ENCODE data around the gene CTIF.

The CTIF gene

DNA sequence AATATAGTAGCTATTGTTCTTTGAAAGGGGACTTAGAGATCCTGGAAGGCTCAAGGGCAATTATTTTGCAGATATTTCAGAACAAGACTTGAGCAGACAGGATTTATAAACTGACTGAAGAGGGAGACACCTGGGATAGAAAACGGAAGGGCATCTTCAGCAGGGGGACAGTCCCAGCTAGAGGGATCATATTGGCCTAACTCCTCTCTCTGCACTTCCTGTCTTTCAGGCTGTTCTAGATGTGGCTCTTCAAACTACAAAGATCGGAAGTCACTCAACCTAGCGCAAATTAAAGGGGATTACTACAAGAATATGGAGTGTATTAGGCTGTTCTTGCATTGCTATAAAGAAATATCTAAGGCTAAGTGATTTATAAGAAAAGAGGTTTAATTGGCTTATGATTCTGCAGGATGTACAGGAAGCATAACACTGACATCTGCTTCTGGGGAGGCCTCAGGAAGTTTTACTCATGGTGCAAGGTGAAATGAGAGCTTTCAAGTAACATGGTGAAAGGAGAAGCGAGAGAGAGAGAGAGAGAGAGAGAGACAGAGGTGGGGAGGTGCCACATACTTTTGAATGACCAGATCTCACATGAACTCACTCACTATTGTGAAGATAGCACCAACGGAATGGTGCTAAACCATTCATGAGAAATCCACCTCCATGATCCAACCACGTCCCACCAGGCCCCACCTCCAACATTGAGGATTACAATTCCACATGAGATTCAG lies 5.3 kb upstream of the CTIF start:
- TF ChIP-seq, protein P1, sequence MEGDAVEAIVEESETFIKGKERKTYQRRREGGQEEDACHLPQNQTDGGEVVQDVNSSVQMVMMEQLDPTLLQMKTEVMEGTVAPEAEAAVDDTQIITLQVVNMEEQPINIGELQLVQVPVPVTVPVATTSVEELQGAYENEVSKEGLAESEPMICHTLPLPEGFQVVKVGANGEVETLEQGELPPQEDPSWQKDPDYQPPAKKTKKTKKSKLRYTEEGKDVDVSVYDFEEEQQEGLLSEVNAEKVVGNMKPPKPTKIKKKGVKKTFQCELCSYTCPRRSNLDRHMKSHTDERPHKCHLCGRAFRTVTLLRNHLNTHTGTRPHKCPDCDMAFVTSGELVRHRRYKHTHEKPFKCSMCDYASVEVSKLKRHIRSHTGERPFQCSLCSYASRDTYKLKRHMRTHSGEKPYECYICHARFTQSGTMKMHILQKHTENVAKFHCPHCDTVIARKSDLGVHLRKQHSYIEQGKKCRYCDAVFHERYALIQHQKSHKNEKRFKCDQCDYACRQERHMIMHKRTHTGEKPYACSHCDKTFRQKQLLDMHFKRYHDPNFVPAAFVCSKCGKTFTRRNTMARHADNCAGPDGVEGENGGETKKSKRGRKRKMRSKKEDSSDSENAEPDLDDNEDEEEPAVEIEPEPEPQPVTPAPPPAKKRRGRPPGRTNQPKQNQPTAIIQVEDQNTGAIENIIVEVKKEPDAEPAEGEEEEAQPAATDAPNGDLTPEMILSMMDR (IDR thresholded peaks at IDR 0.05; ENCODE audit: insufficient read depth, low read depth, low read length, missing control alignments): no peak
- no peak overlapping the region for H3K4me3 ChIP-seq (ENCODE audit: low read length)
- DNase-seq (ENCODE audit: low read depth): no peak

DNA sequence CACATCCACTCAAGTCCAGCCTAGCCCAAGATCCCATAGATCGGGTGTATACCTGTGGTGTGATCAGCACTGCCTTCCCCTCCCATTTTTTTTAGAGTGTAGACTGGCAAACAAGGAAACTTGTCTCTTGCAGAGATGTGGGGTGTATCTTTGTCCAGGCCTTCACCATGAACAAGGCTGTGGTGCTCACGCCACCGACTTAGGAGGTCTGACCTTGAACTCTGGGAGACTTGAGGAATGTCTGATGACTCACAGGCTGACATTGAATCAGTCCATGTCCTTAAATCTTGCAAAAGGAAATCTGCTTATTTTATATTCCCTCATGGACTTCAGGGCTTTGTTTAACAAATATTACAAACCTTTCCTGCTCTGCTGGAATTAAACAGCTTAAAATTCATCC lies 4.5 kb upstream of the CTIF start:
- peak; percentile 21 for DNase-seq (ENCODE audit: low read depth)
- TF ChIP-seq, protein P1 (IDR thresholded peaks at IDR 0.05; ENCODE audit: insufficient read depth, low read depth, low read length, missing control alignments): no peak
- H3K4me3 ChIP-seq (ENCODE audit: low read length): no peak overlapping the region

DNA sequence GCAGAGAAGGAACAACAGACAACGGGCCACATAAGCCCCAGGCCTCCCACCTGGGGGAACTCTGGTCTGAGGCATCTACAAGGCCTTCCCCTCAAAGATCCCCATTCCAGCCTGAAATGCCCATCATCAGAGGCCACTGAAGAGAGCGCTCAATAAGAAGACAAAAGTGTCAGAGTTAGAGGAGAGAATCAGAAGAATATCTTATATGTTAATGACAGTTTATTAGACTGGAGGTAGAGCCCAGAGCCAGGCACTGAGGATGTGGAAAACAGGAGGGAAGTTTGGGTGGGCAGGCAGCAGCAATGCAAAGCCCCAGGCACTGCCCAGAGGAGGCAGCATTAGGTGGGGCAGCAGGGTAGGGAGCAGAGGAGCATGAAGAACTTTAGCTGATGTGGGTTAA lies 2.9 kb upstream of the CTIF start:
- no peak for DNase-seq (ENCODE audit: low read depth)
- TF ChIP-seq, protein P1 (IDR thresholded peaks at IDR 0.05; ENCODE audit: insufficient read depth, low read depth, low read length, missing control alignments): no peak
- H3K4me3 ChIP-seq (ENCODE audit: low read length): no peak overlapping the region

DNA sequence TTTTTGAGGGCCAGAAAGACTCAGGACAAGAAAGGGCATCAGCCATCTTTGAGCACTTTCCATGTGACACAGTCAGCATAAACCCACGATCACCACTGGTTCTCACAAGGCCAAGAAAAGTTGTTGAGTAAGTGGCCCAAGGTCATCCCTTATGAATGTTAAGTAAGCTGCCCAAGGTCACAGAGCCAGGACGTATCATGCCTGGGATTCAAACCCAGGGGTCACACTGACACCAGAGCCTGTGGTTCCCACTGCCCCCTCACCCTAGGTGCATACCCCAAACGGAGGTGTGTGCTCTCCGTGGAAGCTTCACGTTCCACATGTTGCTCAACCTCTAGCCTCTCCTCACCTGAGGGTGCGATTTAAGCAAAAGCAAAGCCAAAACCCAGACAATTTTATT lies 2.3 kb upstream of the CTIF start:
- TF ChIP-seq, protein P1 (IDR thresholded peaks at IDR 0.05; ENCODE audit: insufficient read depth, low read depth, low read length, missing control alignments): no peak
- DNase-seq (ENCODE audit: low read depth): no peak
- no peak overlapping the region for H3K4me3 ChIP-seq (ENCODE audit: low read length)

DNA sequence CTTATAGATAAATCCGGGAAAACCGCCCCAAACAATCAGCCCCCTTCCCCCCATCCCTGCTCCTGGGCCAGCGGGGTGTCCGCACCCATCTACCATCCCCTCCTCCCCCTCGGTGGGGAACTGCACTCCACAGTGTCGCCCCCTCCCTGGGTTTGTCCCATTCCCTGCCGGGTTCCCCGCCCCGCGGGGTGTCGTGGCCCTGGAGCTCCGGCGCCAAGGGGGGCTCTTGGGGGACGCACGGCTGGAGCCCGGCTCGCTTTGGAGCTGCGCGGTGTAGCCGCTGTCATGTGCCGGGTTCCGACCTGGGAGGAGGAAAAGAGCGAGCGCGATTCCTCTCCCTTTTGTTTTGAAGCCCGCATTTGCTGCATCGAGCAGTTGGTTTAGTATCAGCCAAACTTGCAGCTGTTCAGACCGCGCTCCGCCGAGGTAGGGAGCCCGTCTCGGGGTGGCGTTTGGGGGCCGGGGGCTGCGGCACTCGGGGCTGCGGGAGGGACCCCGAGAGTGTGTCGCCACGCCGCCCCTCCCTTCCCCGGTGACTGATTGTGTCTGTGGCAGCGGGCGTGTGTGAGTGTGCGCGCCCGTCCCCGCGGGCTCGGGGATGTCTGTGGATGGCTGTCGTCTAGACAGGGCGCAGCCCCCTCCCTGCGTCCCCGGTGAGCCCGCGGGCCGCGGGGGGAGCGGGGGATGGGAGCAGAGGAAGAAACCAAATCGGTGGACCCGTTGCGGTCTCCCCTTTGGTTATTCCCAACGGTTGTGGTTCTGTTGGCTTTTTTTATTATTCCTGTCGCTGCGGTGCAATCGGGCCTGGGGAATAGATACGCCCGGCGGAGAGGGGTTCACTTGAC lies 797 bp downstream of the CTIF start:
- peak; percentile 72 for DNase-seq (ENCODE audit: low read depth)
- peak overlapping the region; percentile 76 for H3K4me3 ChIP-seq (ENCODE audit: low read length)
- TF ChIP-seq, protein P1 (IDR thresholded peaks at IDR 0.05; ENCODE audit: insufficient read depth, low read depth, low read length, missing control alignments): no peak

DNA sequence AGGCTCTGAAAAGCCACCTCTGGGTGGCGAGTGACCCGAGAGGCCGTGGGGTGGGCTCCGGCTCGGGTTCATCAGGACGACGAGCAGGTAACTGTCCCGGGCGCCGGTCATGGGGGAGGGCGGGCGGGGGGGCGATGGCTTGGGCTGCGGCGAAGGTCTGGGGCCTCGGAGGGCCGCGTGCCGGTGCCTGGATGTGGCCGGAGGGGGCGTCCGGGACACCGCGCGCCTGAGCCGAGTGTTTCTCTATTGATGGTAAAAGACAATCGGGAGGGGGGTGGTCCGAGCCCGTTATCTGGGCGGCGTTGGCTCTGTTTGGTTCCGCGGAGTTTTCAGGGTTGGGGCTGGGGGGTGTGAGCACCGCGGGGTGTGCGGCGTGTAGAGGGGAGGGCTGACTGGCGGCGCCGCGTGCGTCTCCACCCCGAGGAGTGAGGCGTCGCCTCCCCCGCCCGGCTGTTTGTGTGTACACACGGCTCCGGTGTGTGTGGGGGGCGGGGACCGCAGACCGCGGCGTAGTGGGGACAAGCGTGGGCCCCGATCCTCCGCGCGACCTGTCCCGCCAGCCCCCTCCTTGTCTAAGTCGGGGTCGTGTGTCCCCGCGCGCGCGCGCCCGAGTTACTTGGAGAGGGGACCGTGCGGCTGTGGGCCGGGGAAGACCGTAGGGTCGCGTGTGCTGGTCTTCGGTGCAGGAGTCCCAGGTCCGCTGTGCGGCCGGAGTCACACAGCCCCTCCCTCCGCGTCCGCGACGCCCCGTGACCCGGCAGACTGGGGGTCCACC lies 1.6 kb downstream of the CTIF start:
- peak overlapping the region; percentile 76 for H3K4me3 ChIP-seq (ENCODE audit: low read length)
- TF ChIP-seq, protein P1 (IDR thresholded peaks at IDR 0.05; ENCODE audit: insufficient read depth, low read depth, low read length, missing control alignments): no peak

More for the DNA sequence above, 1.6 kb downstream of the CTIF start:
- peak; percentile 79 for DNase-seq (ENCODE audit: low read depth)
